Upper lobe of right lung (tissue), 1 donor: ENCODE results near the gene HDGFL3. TPM values are rescaled to one million over a fixed set of nuclear protein-coding genes. Genes with fewer than 3 reads are reported as not detected.
"Not testable (repeated sequence)": the region's sequence is repeated elsewhere in the genome, so short reads cannot be mapped to it uniquely, and the experiment has no call there.

Source experiments
- ATAC-seq: fragments of 200-7000 bp; cut with Tn5 transposase; one replicate; pipeline ENCODE4 v1.9.1; 2020; ENCODE audit warnings: mild to moderate bottlenecking, moderate library complexity
- DNase-seq: peaks from one replicate; pipeline ENCODE4 v3.0.0-alpha.2; 2020
- H3K27ac ChIP-seq: fragments of 200-600 bp; one replicate; pipeline ENCODE4 v1.8.0; 2022
- H3K27me3 ChIP-seq: fragments of 200-600 bp; one replicate; pipeline ENCODE4 v1.8.0; 2022; ENCODE audit warnings: mild to moderate bottlenecking
- H3K36me3 ChIP-seq: fragments of 200-600 bp; one replicate; pipeline ENCODE4 v1.8.0; 2022
- H3K4me1 ChIP-seq: fragments of 200-600 bp; one replicate; pipeline ENCODE4 v1.8.0; 2022
- H3K4me3 ChIP-seq: fragments of 200-600 bp; one replicate; pipeline ENCODE4 v1.8.0; 2022; ENCODE audit warnings: mild to moderate bottlenecking
- H3K9me3 ChIP-seq: fragments of 200-600 bp; one replicate; pipeline ENCODE4 v1.8.0; 2022
- intact Hi-C: fragments of 100-400 bp; cut with DNase I; formaldehyde crosslinking; loops from one replicate; pipeline ENCODE4 v1.11.0; 2022
- total RNA-seq: library from RNA; stranded (reverse); fragmentation: NEBNext Ultra II Directional; extraction: Animal tissue kit (Norgen Biotek cat#: 25700); gene quantifications from one replicate; pipeline ENCODE4 v1.2.1, GENCODE V29; 2021
- TF ChIP-seq, protein P1 (sequence below): fragments of 200-600 bp; IDR thresholded peaks from one replicate; pipeline ENCODE4 v1.8.0; 2022; ENCODE audit warnings: antibody characterized with exemption
- donor health status: DM: no; HTN: yes; CAD: no; lungs with severe emphysema.

The HDGFL3 gene
- total RNA-seq, 1 donor from 2014 or later, result 40.3 TPM

DNA sequence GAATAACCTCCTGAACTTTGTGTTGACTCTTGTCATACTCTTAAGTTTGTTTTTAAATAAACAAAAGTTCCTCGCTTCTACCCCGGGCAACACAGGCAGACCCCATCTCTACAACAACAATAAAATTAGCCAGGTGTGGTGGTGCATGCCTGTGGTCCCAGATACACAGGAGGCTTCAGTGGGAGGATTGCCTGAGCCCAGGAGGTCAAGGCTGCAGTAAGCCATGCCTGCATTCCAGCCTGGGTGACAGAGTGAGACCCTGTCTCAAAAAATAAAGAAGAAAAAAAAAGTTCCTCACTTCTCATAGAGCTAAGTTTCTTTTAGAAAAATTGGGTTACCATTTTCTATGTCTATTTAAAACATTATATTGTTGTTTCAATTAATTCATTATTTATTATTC, 29.2 kb downstream of the HDGFL3 start:
- TF ChIP-seq, protein P1, sequence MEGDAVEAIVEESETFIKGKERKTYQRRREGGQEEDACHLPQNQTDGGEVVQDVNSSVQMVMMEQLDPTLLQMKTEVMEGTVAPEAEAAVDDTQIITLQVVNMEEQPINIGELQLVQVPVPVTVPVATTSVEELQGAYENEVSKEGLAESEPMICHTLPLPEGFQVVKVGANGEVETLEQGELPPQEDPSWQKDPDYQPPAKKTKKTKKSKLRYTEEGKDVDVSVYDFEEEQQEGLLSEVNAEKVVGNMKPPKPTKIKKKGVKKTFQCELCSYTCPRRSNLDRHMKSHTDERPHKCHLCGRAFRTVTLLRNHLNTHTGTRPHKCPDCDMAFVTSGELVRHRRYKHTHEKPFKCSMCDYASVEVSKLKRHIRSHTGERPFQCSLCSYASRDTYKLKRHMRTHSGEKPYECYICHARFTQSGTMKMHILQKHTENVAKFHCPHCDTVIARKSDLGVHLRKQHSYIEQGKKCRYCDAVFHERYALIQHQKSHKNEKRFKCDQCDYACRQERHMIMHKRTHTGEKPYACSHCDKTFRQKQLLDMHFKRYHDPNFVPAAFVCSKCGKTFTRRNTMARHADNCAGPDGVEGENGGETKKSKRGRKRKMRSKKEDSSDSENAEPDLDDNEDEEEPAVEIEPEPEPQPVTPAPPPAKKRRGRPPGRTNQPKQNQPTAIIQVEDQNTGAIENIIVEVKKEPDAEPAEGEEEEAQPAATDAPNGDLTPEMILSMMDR, result no peak
- intact Hi-C loops, result no loop called here

GRCh38 chr15:83174891-83175290, 32.7 kb downstream of the HDGFL3 start:
- ATAC-seq (no peak), DNase-seq (no peak)
- no peaks in the 10 kb centered on the region for H3K4me1 ChIP-seq
- H3K36me3 ChIP-seq, result no peaks in the 10 kb centered on the region
- no peak overlapping the region for H3K4me3 ChIP-seq
- no peaks in the 10 kb centered on the region for H3K9me3 ChIP-seq
- no peaks in the 10 kb centered on the region for H3K27me3 ChIP-seq
- intact Hi-C loops, result no loop called here
- TF ChIP-seq, protein P1, result no peak
- H3K27ac ChIP-seq, result no peak overlapping the region

More for the DNA sequence above, 29.2 kb downstream of the HDGFL3 start:
- ATAC-seq (no peak), DNase-seq (no peak)
- Histone ChIP-seq H3K27me3 (no peaks in the 10 kb centered on the region), H3K4me3 (no peak overlapping the region), H3K36me3 (no peaks in the 10 kb centered on the region), H3K4me1 (no peaks in the 10 kb centered on the region), H3K9me3 (no peaks in the 10 kb centered on the region), H3K27ac (no peak overlapping the region)

- intact Hi-C loops, result no loop called here
- ATAC-seq (no peak), DNase-seq (no peak)
- Histone ChIP-seq H3K27ac (no peak overlapping the region), H3K27me3 (no peaks in the 10 kb centered on the region), H3K4me1 (no peaks in the 10 kb centered on the region), H3K4me3 (no peak overlapping the region), H3K36me3 (no peaks in the 10 kb centered on the region), H3K9me3 (no peaks in the 10 kb centered on the region)
- TF ChIP-seq, protein P1, result no peak
These were observed 37.0 kb downstream of the HDGFL3 start for GRCh38 chr15:83170474-83171165.

DNA sequence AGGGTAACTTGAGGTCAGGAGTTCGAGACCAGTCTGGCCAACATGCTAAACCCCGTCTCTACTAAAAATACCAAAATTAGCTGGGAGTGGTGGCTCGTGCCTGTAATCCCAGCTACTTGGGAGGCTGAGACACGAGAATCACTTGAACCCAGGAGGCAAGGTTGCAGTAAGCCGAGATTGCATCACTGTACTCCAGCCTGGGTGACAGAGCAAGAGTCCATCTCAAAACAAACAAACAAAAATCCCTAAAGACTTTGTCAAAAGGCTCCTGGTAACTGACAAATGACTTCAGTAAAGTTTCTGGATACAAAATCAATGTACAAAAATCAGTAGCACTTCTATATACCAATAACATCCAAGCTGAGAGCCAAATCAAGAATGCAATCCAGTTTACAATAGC, 38.0 kb downstream of the HDGFL3 start:
- H3K27ac ChIP-seq, DNase-seq, ATAC-seq, H3K27me3 ChIP-seq, H3K36me3 ChIP-seq, H3K9me3 ChIP-seq, H3K4me3 ChIP-seq, H3K4me1 ChIP-seq, intact Hi-C loops: not testable (repeated sequence)

GRCh38 chr15:83166830-83167229, 40.8 kb downstream of the HDGFL3 start:
- no peaks in the 10 kb centered on the region for H3K36me3 ChIP-seq
- TF ChIP-seq, protein P1, result no peak
- H3K4me3 ChIP-seq, result no peak overlapping the region
- no peaks in the 10 kb centered on the region for H3K27me3 ChIP-seq
- no peaks in the 10 kb centered on the region for H3K4me1 ChIP-seq
- DNase-seq (no peak), ATAC-seq (no peak)
- H3K9me3 ChIP-seq, result no peaks in the 10 kb centered on the region
- H3K27ac ChIP-seq, result no peak overlapping the region
- intact Hi-C loops, result no loop called here

GRCh38 chr15:83166218-83166617, 41.4 kb downstream of the HDGFL3 start:
- Histone ChIP-seq H3K36me3 (no peaks in the 10 kb centered on the region), H3K4me1 (no peaks in the 10 kb centered on the region), H3K4me3 (no peak overlapping the region), H3K27ac (no peak overlapping the region), H3K27me3 (no peaks in the 10 kb centered on the region), H3K9me3 (no peaks in the 10 kb centered on the region)
- TF ChIP-seq, protein P1, result no peak
- DNase-seq (no peak), ATAC-seq (no peak)
- intact Hi-C loops, result no loop called here
